ENCODE measurements around the gene PLXNB3.

DNA sequence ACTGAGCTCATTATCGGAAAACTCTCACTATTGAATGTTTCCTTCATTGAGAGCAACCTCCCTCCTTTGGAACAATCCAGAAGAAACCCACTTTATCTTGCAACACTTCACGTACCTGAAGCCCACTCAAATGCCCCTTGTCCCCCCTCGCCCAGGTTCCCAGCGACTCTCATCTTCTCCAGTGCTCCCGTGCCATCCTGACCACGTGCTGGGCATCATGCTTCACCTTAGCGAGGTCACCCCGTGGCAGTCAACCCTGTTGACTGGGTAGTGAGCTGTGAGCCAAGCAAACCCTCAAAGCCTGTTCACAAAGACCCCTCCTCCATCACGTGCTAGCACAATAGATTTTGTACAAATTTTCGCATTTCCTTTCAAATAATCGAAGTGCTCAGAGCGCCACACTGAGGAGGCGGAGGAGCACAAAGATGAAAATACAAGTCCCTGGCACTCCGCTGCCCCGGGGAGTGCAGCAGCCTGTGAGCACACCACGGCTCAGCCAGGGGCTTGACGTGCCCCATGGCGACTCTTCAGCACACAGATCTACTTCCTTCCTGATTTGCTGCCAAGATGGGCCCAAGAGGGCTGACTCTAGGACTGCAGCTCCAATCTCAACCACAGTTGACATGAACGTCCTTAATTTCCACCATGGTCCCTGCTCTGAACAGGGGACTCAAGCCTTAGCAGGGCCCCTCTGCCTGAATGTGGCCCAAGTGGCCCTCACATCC lies 50.7 kb downstream of the PLXNB3 start:
- no peak for TF ChIP-seq CTCF (conservative IDR thresholded peaks at IDR 0.05)
- no peak for TF ChIP-seq EZH2 (IDR thresholded peaks at IDR 0.05; ENCODE audit: low read depth)
